OCI-LY3 (cell line): ENCODE data around the gene MPRIP.

Source experiments
- H2AFZ ChIP-seq: fragments of 200-600, 300-600 bp; shearing (Covaris generic); 2 replicates; pipeline ENCODE4 v1.6.0; 2014; ENCODE audit warnings: antibody characterized with exemption, low read depth, low read length
- H3K27ac ChIP-seq: fragments of 200-600, 300-600 bp; sonication (generic); 2 replicates; pipeline ENCODE4 v1.5.1; 2014; ENCODE audit warnings: mild to moderate bottlenecking, low read length, moderate library complexity, mixed read lengths
- H3K27me3 ChIP-seq: fragments of 200-600, 300-600 bp; sonication (generic); 2 replicates; pipeline ENCODE4 v1.6.1; 2014; ENCODE audit warnings: low read depth, low read length, mixed read lengths
- H3K36me3 ChIP-seq: fragments of 200-600, 300-600 bp; sonication (generic); replicated peaks from 2 replicates; pipeline ENCODE3; 2014; ENCODE audit warnings: low read depth, low read length, mixed read lengths
- H3K4me1 ChIP-seq: fragments of 300-600, 200-600 bp; sonication (generic); 2 replicates; pipeline ENCODE4 v1.6.1; 2014; ENCODE audit warnings: low read length, mixed read lengths
- H3K4me2 ChIP-seq: fragments of 200-600, 300-600 bp; sonication (generic); 2 replicates; pipeline ENCODE4 v1.6.1; 2014; ENCODE audit warnings: low read length, mixed read lengths
- H3K4me3 ChIP-seq: fragments of 300-600, 200-600 bp; sonication (generic); 2 replicates; pipeline ENCODE4 v1.5.1; 2014; ENCODE audit warnings: antibody characterized with exemption, mild to moderate bottlenecking, low read length, moderate library complexity
- H3K79me2 ChIP-seq: fragments of 300-600, 200-600 bp; shearing (Covaris generic); 2 replicates; pipeline ENCODE4 v1.6.1; 2014; ENCODE audit warnings: mild to moderate bottlenecking, low read length, mixed read lengths
- H3K9ac ChIP-seq: fragments of 300-600, 200-600 bp; shearing (Covaris generic); 2 replicates; pipeline ENCODE4 v1.6.0; 2014; ENCODE audit warnings: mild to moderate bottlenecking, low read length, moderate library complexity
- H3K9me3 ChIP-seq: fragments of 200-600, 300-600 bp; shearing (Covaris generic); 2 replicates; pipeline ENCODE4 v1.6.1; 2014; ENCODE audit warnings: low read length, mixed read lengths; ENCODE audit not compliant: insufficient read depth
- H4K20me1 ChIP-seq: fragments of 200-600, 300-600 bp; sonication (generic); 2 replicates; pipeline ENCODE4 v1.6.1; 2016; ENCODE audit warnings: low read length, mixed read lengths; ENCODE audit not compliant: insufficient read depth
- CTCF ChIP-seq: fragments of 200-600, 300-600 bp; sonication (generic); IDR thresholded peaks from 2 replicates; pipeline ENCODE4 v1.5.1; 2014; ENCODE audit warnings: antibody characterized with exemption, low read length, low read depth
- EZH2phosphoT487 ChIP-seq: fragments of 200-600 bp; shearing (Covaris generic); IDR thresholded peaks from 2 replicates; pipeline ENCODE4 v1.6.1; 2018; ENCODE audit warnings: antibody characterized with exemption, mixed run types, low read depth

The MPRIP gene

GRCh38 chr17:17176341-17176740, 134.1 kb downstream of the MPRIP start:
- H3K9ac ChIP-seq = no peak overlapping the region
- H3K4me3 ChIP-seq = no peak overlapping the region
- TF ChIP-seq EZH2phosphoT487 (no peak), CTCF (no peak)
- H4K20me1 ChIP-seq = no peaks in the 10 kb centered on the region
- no peak overlapping the region for H3K4me2 ChIP-seq
- peaks cover 7% of the 10 kb centered on the region for H3K36me3 ChIP-seq
- H2AFZ ChIP-seq = no peak overlapping the region
- no peaks in the 10 kb centered on the region for H3K79me2 ChIP-seq
- H3K27ac ChIP-seq = no peak overlapping the region
- H3K9me3 ChIP-seq = no peaks in the 10 kb centered on the region
- no peaks in the 10 kb centered on the region for H3K27me3 ChIP-seq
- peaks cover 8% of the 10 kb centered on the region for H3K4me1 ChIP-seq

- Histone ChIP-seq H2AFZ (no peak overlapping the region), H4K20me1 (no peaks in the 10 kb centered on the region), H3K27ac (no peak overlapping the region), H3K4me2 (no peak overlapping the region), H3K27me3 (no peaks in the 10 kb centered on the region), H3K36me3 (peaks cover 7% of the 10 kb centered on the region), H3K4me3 (no peak overlapping the region), H3K9me3 (no peaks in the 10 kb centered on the region), H3K79me2 (no peaks in the 10 kb centered on the region), H3K4me1 (peaks cover 16% of the 10 kb centered on the region), H3K9ac (no peak overlapping the region)
- TF ChIP-seq CTCF (no peak), EZH2phosphoT487 (no peak)
Measured at GRCh38 chr17:17177176-17177575, 134.9 kb downstream of the MPRIP start.

- H2AFZ ChIP-seq = no peak overlapping the region
- H3K36me3 ChIP-seq = peaks cover 7% of the 10 kb centered on the region
- H3K4me2 ChIP-seq = peak overlapping the region; percentile 22; the same call in 1 of the 2 replicates
- no peaks in the 10 kb centered on the region for H3K9me3 ChIP-seq
- H3K27ac ChIP-seq = peak overlapping the region; percentile 14; the same call in 1 of the 2 replicates
- H3K4me1 ChIP-seq = peaks cover 24% of the 10 kb centered on the region
- no peaks in the 10 kb centered on the region for H4K20me1 ChIP-seq
- H3K4me3 ChIP-seq = no peak overlapping the region
- H3K9ac ChIP-seq = no peak overlapping the region
- H3K27me3 ChIP-seq = no peaks in the 10 kb centered on the region
- TF ChIP-seq CTCF = no peak
- TF ChIP-seq EZH2phosphoT487 = no peak
- no peaks in the 10 kb centered on the region for H3K79me2 ChIP-seq
Measured at GRCh38 chr17:17179371-17179827, 137.1 kb downstream of the MPRIP start.

GRCh38 chr17:17180141-17180603, 137.9 kb downstream of the MPRIP start:
- no peak for TF ChIP-seq EZH2phosphoT487
- no peak overlapping the region for H3K27ac ChIP-seq
- no peaks in the 10 kb centered on the region for H4K20me1 ChIP-seq

More at GRCh38 chr17:17180141-17180603, 137.9 kb downstream of the MPRIP start:
- Histone ChIP-seq H3K4me1 (peaks cover 24% of the 10 kb centered on the region), H2AFZ (no peak overlapping the region), H3K9me3 (no peaks in the 10 kb centered on the region), H3K36me3 (peaks cover 7% of the 10 kb centered on the region), H3K79me2 (no peaks in the 10 kb centered on the region), H3K27me3 (no peaks in the 10 kb centered on the region), H3K4me3 (no peak overlapping the region), H3K9ac (no peak overlapping the region), H3K4me2 (no peak overlapping the region)
